Measurements from ENCODE around the gene PRKD3.

Gene PRKD3

GRCh38 chr2:37324786-37325624, at the start of gene PRKD3:
PRKD3 (minus strand) TSS chr2:37324833; CDS start chr2:37316524, 8,309 bp downstream.
- DNase-seq (ENCODE audit: low read depth in 4 of 4, low spot score in 1 of 4) = peak; percentile 16 to 43 (median 26)

DNA sequence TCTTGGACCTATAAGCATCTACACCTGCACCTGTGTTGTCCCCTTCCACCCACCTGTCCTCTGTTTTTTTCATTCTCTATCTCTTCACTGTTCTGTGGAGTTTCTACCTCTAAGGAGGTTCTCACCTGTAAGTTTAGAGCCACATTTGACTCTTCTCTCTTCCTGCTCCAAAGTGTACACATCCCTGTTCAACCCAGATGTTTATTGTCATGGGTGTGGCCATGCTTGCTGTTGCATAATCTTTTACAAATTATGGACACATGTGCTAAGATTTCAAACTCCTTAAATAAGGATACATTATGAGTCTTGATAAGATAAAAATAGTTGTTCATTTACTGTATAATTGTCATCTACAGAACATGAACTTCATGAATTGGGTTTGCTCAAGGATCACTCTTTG, 47.4 kb upstream of the PRKD3 start:
- no peak for DNase-seq (ENCODE audit: low read depth in 4 of 4, low spot score in 1 of 4)

GRCh38 chr2:37370666-37371065, 46.0 kb upstream of the PRKD3 start:
- DNase-seq (ENCODE audit: low read depth in 4 of 4, low spot score in 1 of 4) = no peak

GRCh38 chr2:37367984-37368383, 43.4 kb upstream of the PRKD3 start:
- DNase-seq (ENCODE audit: low read depth in 4 of 4, low spot score in 1 of 4) = no peak

DNA sequence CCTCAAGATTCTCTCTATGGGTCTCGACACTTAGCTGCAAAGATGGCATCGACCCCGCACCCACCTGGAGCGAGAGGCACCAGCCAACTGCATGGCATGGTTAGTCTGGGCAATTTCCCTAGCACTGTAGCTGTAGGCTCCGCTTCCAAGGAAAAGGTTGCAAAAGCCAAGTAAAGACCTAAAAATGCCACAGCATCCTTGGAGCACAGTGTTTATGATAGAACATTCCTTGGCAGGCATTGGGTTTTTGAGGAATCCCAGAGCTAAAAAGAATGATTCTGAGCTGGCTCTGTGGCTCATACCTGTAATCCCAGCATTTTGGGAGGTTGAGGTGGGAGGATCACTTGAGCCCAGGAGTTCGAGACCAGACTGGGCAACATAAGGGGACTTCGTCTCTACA, 42.7 kb upstream of the PRKD3 start:
- DNase-seq (ENCODE audit: low read depth in 4 of 4, low spot score in 1 of 4) = no peak

DNA sequence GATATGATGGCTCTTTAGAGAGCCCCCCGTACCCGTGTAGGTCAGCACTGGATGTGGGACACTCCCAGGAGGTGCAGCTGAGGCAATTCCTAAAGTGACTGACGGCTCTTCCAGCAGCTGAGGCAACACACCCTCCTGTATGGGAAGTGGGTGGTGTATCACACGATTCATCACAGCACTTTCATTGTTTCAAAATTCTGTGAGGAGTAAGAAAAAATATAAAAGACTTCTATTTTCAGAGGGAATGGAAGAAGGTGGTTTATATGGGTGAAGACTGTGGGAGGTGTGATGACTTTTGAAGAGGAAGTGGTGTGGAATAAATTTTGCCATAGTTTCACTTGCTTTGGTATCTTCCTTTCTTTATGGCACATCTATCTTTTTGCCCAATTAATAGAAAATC, 42.1 kb upstream of the PRKD3 start:
- peak in 1 of 4 experiments; percentile 26 for DNase-seq (ENCODE audit: low read depth in 4 of 4, low spot score in 1 of 4)

GRCh38 chr2:37365669-37366068, 41.0 kb upstream of the PRKD3 start:
- no peak for DNase-seq (ENCODE audit: low read depth in 4 of 4, low spot score in 1 of 4)

GRCh38 chr2:37364351-37364750, 39.7 kb upstream of the PRKD3 start:
- DNase-seq (ENCODE audit: low read depth in 4 of 4, low spot score in 1 of 4) = no peak

- no peak for DNase-seq (ENCODE audit: low read depth in 4 of 4, low spot score in 1 of 4)
Measured at GRCh38 chr2:37361994-37362698, 37.5 kb upstream of the PRKD3 start.

- DNase-seq (ENCODE audit: low read depth in 4 of 4, low spot score in 1 of 4) = no peak
Measured at GRCh38 chr2:37361216-37361815, 36.7 kb upstream of the PRKD3 start.

- no peak for DNase-seq (ENCODE audit: low read depth in 4 of 4, low spot score in 1 of 4)
Measured at GRCh38 chr2:37358466-37358865, 33.8 kb upstream of the PRKD3 start.

DNA sequence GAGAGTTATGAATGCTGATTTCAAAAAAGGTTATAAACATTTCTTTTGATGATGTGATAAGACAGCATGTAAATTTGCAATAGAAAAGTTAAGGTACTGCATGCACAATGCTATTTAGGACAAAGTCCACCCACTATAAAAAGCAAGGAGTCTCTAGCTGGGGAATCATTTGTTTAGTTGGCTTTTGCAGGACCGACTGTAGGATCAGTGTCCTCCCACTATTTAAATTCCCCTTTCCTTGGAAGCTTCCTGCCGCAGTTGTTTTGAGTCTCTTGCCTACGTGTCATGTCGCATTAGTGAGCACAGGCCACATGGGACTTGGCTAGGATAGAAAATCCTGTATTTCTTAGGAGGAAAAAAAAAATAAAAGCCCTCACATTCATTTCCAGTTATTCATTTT, 32.9 kb upstream of the PRKD3 start:
- no peak for DNase-seq (ENCODE audit: low read depth in 4 of 4, low spot score in 1 of 4)

DNA sequence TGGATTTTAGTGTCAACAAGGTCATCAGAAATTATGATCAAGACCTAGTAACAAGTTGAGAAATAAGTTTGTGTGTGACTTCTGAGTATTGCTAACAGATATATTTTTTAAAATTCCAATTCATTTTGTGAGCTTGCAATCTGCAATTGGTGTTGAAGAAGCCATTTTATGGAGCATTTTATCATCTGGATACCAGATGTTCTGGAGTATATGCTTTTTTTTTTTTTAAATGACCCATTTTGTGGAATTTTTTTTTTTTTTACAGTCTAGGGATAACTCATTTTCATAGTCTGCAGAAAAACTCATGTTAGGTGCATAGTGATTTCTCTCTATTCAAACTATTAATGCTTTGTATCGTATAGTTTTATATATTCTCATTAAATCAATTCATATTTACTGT, 32.4 kb upstream of the PRKD3 start:
- no peak for DNase-seq (ENCODE audit: low read depth in 4 of 4, low spot score in 1 of 4)

DNA sequence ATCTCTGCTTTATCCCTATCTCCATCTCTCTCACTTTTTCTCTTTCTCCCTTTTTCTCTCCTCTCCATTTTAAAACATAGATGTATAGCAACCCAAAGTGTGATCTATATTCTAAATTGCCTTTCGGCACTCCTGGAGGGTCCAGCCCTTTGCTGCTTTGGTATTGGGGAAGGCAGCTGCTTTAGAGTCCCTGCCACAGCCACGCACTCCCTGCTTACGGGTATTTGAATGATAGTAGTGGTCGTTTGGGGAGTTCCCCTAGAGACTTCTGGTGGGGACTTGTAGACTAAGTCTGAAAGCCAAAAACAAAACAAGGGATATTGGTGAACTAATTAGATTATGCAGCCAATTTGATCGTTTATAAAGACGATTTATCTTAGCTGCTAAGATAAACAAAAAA, 31.7 kb upstream of the PRKD3 start:
- no peak for DNase-seq (ENCODE audit: low read depth in 4 of 4, low spot score in 1 of 4)

DNA sequence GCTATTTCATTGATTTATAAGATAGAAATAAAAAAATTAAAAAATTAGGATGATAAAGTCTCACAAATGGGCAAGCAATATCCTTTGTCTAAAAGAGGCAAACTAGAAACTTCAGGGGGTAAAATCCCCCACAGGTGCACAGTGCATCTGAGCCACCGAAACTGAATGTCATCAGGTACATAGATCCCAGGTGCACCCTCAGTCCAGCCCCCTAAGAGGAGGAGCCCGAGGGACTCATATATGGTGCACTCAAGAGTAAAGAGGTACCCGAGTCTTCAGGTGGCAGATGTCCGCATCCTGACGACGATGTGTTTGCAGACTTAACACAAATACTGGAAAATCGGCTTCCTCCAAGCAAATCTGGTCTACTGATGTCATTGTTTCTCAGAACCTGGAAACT, 31.1 kb upstream of the PRKD3 start:
- DNase-seq (ENCODE audit: low read depth in 4 of 4, low spot score in 1 of 4) = no peak

GRCh38 chr2:37354531-37354930, 29.9 kb upstream of the PRKD3 start:
- DNase-seq (ENCODE audit: low read depth in 4 of 4, low spot score in 1 of 4) = no peak

- no peak for DNase-seq (ENCODE audit: low read depth in 4 of 4, low spot score in 1 of 4)
Measured at GRCh38 chr2:37350034-37350433, 25.4 kb upstream of the PRKD3 start.

GRCh38 chr2:37349231-37349860, 24.7 kb upstream of the PRKD3 start:
- no peak for DNase-seq (ENCODE audit: low read depth in 4 of 4, low spot score in 1 of 4)

- no peak for DNase-seq (ENCODE audit: low read depth in 4 of 4, low spot score in 1 of 4)
Measured at GRCh38 chr2:37348155-37348554, 23.5 kb upstream of the PRKD3 start.

DNA sequence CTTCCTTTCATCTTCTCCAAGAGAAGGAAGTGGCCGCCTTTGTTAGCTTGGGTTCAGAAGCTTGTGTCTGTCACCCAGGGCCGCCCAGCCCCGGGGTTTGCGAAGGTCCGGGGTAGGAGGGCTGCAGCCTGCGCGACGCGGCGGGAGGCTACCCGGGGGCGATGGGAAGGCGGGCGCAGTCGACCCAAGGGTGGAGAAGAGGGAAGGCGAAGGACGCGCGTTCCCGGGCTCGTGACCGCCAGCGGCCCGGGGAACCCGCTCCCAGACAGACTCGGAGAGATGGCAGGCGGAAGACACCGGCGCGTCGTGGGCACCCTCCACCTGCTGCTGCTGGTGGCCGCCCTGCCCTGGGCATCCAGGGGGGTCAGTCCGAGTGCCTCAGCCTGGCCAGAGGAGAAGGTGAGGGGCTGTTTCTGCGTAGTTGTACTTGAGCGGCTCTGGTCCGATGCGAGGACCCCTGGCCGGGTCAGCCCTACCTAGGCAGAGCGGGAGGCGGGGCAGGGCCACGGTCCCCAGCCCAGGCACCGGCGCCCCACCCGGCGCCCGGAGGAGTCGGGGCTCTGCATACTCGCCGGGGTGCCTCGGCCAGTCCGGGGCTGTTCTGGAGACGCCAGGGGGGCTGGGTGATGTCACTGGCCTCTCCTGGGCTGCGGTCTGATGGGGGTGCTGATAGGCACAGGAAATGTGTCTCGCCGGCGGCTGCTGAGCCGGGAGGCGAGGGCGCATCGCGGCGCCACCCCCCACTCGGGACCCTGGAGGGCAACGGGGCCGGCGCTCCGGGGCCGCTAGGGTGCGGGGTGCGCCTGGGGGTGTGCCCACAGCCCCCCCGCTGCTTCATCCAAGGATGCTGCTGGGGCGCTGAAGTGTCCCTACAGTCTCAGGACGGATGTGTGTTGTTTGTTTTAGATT, 20.1 kb upstream of the PRKD3 start, which contains the start of gene QPCT:
TSS of gene QPCT (plus strand) at position 178 of the 909 bp plus-strand sequence. CDS start at position 280, 102 bp downstream.
- DNase-seq (ENCODE audit: low read depth in 4 of 4, low spot score in 1 of 4) = peak in 1 of 4 experiments; percentile 30

Data from stimulated activated CD4-positive, alpha-beta T cell treated with anti-CD3 and anti-CD28 coated beads, Interleukin-1b, Interleukin-23, amount 100 ng/mL, for 24 hours (primary cell).